GM12891 (cell line): ENCODE data around the gene FBXO44.

Source experiments
- PAX5 ChIP-seq: IDR thresholded peaks from 2 replicates; pipeline ENCODE4 v1.6.1; 2011; ENCODE audit warnings: low read length, moderate library complexity, mild to moderate bottlenecking; ENCODE audit not compliant: insufficient read depth, severe bottlenecking
- POLR2A ChIP-seq: IDR thresholded peaks from 2 replicates; pipeline ENCODE4 v1.6.1; 2011; ENCODE audit warnings: low read depth, low read length, control low read depth
- POLR2AphosphoS5 ChIP-seq: IDR thresholded peaks from 2 replicates; pipeline ENCODE4 v1.6.1; 2011; ENCODE audit warnings: low read depth, low read length, control low read depth
- TAF1 ChIP-seq: IDR thresholded peaks from 2 replicates; pipeline ENCODE4 v1.6.1; 2011; ENCODE audit warnings: low read depth, low read length, control low read depth

- TF ChIP-seq POLR2AphosphoS5 (no peak), POLR2A (no peak), PAX5 (no peak), TAF1 (no peak)
Observed at GRCh38 chr1:11653861-11654136, 878 bp upstream of the FBXO44 start.
